LNCaP clone FGC (cell line): ENCODE data around the gene REXO1.
"Not testable (repeated sequence)": the region's sequence is repeated elsewhere in the genome, so short reads cannot be mapped to it uniquely, and the experiment has no call there.

Experiments
- DNase-seq: peaks from one replicate; pipeline ENCODE4 v3.0.0-alpha.2; 2011; ENCODE audit warnings: low read depth
- H3K4me3 ChIP-seq: 2 replicates; pipeline ENCODE4 v1.5.1; 2011; ENCODE audit warnings: mild to moderate bottlenecking, low read depth, low read length, control low read depth
- TF ChIP-seq, protein P1 (sequence below): IDR thresholded peaks from 2 replicates; pipeline ENCODE4 v1.5.1; 2012; ENCODE audit warnings: mild to moderate bottlenecking; ENCODE audit not compliant: control insufficient read depth, insufficient read depth; ENCODE audit errors: extremely low read depth

Gene REXO1

DNA sequence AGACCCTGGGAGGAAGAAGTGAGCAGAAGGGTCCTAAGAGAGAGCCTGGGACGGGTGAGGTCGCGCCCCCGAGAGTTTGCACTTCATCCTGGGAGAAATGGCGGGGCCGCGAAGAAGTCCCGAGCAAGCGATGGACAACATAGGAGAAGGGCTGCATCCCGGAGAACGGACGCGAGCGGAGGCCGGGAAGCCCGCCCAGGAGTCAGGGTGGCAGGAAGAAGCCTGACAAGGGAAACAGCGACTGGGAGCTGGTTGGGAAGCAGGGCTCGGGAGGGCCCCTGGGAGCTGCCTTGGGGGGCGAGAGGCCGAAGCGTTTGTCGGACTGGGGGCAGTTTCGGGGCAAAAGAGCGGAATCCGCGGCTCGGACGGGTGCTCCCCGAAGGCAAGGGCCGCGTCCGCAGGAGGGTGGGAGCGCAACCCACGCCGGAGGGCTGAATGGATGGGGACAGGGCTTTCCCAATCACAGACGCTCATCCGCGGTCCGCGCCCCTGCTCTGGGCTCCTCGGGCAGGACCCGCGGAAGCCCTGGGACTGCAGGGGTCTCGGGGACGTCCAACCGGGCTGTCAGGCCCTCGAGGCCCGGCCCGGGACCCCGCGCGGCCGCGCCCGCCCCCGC is 36.5 kb upstream of the REXO1 start:
- DNase-seq = no peak
- peak overlapping the region; percentile 98 for H3K4me3 ChIP-seq
- TF ChIP-seq, protein P1, sequence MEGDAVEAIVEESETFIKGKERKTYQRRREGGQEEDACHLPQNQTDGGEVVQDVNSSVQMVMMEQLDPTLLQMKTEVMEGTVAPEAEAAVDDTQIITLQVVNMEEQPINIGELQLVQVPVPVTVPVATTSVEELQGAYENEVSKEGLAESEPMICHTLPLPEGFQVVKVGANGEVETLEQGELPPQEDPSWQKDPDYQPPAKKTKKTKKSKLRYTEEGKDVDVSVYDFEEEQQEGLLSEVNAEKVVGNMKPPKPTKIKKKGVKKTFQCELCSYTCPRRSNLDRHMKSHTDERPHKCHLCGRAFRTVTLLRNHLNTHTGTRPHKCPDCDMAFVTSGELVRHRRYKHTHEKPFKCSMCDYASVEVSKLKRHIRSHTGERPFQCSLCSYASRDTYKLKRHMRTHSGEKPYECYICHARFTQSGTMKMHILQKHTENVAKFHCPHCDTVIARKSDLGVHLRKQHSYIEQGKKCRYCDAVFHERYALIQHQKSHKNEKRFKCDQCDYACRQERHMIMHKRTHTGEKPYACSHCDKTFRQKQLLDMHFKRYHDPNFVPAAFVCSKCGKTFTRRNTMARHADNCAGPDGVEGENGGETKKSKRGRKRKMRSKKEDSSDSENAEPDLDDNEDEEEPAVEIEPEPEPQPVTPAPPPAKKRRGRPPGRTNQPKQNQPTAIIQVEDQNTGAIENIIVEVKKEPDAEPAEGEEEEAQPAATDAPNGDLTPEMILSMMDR = no peak

DNA sequence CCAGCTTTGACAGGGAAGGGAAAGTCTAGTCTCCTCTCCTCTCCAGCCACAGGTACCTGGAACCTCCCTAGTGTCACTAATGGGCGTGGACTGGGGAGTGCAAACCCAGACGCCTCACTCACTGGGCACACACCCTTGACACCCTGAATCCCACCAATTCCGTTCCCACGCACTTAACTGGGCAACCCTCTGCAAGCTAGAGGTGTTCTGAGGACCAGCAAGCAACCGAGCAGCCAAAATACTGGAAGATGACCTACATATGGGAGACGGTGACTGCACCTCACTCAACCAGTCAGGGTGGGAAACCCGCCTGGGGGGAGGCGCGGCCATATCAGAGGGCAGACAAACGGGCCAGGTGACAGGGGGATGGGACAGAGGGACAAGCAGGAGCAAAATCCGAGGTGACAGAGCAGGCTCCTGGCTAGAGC is 36.0 kb upstream of the REXO1 start:
- TF ChIP-seq, protein P1 = no peak
- H3K4me3 ChIP-seq = peak overlapping the region; percentile 98
- DNase-seq = no peak

DNA sequence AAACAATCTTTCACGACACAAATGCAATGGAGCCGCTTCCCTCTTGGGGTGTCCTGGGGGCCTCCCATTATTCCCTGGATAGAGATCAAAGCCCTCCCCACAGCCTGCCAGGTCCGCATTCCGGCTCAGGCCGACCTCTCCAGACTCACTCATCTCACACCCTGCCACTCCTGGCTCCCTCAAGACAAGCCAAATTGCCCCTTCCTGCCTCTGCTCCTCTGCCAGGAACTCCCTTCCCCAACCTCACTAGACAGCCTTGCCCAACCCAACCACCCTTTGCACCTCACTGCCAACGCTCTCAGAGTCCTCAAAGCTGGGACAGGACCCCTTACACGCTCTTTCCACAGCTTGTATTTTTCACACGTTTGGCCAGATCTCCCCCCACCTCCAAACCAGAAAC is 35.5 kb upstream of the REXO1 start:
- DNase-seq = no peak
- TF ChIP-seq, protein P1 = no peak
- peak overlapping the region; percentile 98 for H3K4me3 ChIP-seq

DNA sequence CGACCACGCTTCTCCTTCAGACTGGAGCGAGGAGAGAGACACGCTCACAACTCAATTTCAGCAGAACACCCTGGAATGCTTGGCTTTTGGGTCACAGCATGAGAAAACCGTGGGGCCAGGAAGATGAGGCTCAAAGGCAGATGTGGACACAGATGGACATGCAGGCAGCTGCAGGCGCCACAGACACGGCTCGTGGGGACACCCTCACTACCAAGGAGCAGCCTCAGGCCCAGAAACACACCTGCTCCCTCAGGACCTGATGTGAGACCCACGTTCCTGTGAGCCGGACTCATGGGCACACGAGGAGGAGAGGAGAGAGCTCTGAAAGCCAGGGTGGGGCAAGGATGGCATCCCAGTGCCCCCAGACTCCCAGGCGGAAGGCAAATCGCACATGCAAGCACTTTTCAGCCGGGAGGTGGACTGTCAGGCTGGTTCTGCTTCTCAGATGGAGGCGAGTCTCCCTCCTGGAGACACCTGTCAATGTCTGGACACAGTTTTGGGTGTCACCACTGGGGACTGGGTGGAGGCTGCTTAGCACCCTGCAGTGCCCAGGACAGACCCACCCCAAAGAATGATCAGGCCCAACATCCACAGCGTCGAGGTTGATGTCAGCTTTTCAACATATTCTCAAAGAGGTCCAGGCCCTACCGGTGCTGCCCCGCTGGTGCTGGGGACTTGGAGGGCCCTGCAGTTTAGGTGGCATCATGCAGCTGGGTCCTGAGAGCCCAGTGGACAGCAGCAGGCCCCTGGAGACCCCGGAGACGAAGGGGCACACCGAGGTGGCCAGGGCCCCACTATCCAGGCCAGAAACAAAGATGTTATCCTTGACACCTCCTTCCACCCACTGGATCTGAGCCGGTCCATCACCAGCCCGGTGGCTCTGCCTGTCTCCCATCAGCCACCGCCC is 34.8 kb upstream of the REXO1 start:
- peak overlapping the region; percentile 98; the same call in 1 of the 2 replicates for H3K4me3 ChIP-seq
- no peak for DNase-seq
- TF ChIP-seq, protein P1 = no peak

DNA sequence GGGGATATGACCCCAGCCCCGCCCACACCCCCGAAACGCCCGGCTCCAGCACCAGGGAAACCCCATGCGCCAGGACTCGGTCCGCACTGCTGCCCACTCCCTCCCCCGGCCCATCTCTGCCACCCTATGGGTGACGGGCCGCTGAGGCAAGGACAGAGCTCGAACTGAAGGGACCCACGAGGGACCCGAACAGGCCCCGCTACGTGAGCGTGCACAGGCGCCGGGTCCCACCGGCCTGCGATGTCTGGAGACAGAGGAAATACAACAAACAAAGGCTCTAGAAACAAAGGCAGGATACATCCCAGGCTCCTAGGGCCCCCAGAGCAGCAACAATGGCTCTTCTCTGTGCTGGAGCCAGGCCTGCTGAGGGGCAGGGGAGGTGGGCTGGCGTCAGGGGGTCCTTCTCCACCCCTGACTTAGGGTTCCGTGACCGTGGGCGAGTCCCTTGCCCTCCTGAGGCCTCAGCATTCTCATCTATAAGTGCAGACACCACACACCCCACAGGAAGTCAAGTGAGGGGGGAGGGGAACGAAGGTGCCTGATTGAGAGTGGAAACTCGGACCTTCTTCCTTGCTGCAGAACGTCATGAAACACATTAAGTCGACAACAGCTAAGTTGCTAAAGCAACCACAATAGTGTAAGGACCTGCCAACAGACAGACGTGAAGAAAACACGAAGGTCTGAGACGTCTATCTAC is 34.0 kb upstream of the REXO1 start:
- no peak overlapping the region for H3K4me3 ChIP-seq
- no peak for DNase-seq

DNA sequence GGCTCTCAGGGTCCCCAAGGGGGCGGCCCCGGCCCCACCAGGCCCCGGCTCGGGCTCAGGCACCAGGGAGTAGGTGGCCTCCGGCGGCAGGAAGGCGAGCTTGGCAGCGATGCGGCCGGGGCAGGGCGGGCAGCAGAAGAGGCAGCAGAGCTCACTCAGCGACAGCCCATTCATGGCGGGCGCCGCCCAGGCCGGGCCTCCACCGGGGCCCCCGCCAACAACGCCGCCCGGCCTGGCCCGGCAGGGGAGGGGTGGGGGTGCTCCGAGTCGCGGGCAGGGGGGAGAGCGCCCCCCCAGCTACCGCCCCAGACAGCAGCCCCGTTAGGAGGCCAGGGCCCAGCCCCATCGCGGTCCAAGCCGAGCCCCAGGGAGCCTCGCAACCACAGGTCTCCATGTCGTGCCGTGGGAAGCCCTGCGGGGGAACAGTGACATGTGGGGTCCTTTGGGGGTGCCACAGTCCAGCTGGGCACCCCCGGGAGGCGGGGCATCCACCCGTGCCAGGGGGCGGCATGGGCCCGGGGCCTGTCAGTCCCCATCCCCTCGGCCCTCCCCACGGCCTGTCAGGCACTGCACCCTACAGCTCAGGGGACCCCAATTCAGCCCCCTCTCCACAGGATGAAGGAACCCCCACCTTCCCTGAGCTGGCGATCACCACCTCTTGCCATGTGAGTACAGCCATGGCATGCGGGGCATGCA is 33.3 kb upstream of the REXO1 start:
- not testable (repeated sequence) for H3K4me3 ChIP-seq, DNase-seq

More for the DNA sequence above, 34.0 kb upstream of the REXO1 start:
- TF ChIP-seq, protein P1 = no peak
